Left hindlimb (tissue), 1 donor: ENCODE measurements around the gene USP25.

Experiments
- DNase-seq: peaks from one replicate; pipeline ENCODE4 v3.0.0-alpha.2; 2018

The USP25 gene

GRCh38 chr21:15766952-15767603 lies 37.3 kb downstream of the USP25 start:
- DNase-seq, result no peak

GRCh38 chr21:15768045-15768601 lies 38.3 kb downstream of the USP25 start:
- DNase-seq, result no peak

- DNase-seq, result no peak
Measured at GRCh38 chr21:15768853-15769252, 39.1 kb downstream of the USP25 start.

GRCh38 chr21:15771311-15771710 lies 41.5 kb downstream of the USP25 start:
- no peak for DNase-seq

- no peak for DNase-seq
Measured at GRCh38 chr21:15772654-15773053, 42.9 kb downstream of the USP25 start.

GRCh38 chr21:15774590-15774989 lies 44.8 kb downstream of the USP25 start:
- no peak for DNase-seq

- no peak for DNase-seq
Measured at GRCh38 chr21:15775291-15775690, 45.5 kb downstream of the USP25 start.

- DNase-seq, result no peak
Measured at GRCh38 chr21:15775981-15776380, 46.2 kb downstream of the USP25 start.

GRCh38 chr21:15776818-15777217 lies 47.0 kb downstream of the USP25 start:
- DNase-seq, result no peak

GRCh38 chr21:15781986-15782385 lies 52.2 kb downstream of the USP25 start:
- DNase-seq, result no peak

- DNase-seq, result no peak
Measured at GRCh38 chr21:15788847-15789523, 59.2 kb downstream of the USP25 start.

- no peak for DNase-seq
Measured at GRCh38 chr21:15793109-15793508, 63.3 kb downstream of the USP25 start.

GRCh38 chr21:15793550-15794235 lies 63.9 kb downstream of the USP25 start:
- no peak for DNase-seq

GRCh38 chr21:15794277-15794912 lies 64.6 kb downstream of the USP25 start:
- no peak for DNase-seq

- DNase-seq, result no peak
Measured at GRCh38 chr21:15795533-15795932, 65.8 kb downstream of the USP25 start.

- DNase-seq, result no peak
Measured at GRCh38 chr21:15797577-15798363, 68.0 kb downstream of the USP25 start.

GRCh38 chr21:15801352-15801863 lies 71.6 kb downstream of the USP25 start:
- no peak for DNase-seq

- DNase-seq, result no peak
Measured at GRCh38 chr21:15804247-15805005, 74.6 kb downstream of the USP25 start.

- DNase-seq, result no peak
Measured at GRCh38 chr21:15809065-15809464, 79.3 kb downstream of the USP25 start.

- peak; percentile 24 for DNase-seq
Measured at GRCh38 chr21:15809818-15810217, 80.0 kb downstream of the USP25 start.

GRCh38 chr21:15815285-15815684 lies 85.5 kb downstream of the USP25 start:
- no peak for DNase-seq
